ENCODE data around the gene LRTM1. TPM values are rescaled to one million over a fixed set of nuclear protein-coding genes. Genes with fewer than 3 reads are reported as not detected.

Gene LRTM1
- total and polyA plus RNA-seq, 2 of the 13 experiments (the other 11 are each of a cell fraction or from before 2014, with no cell fraction given) = not detected

- TF ChIP-seq ZNF503 (CRISPR knock-in tag; IDR thresholded peaks at IDR 0.05) (no peak), ASH2L (IDR thresholded peaks at IDR 0.05; ENCODE audit: insufficient read length, low read depth, low read length) (no peak), ZBTB21 (CRISPR knock-in tag; IDR thresholded peaks at IDR 0.05) (no peak)
Measured at GRCh38 chr3:54954022-54954421, 26.2 kb upstream of the LRTM1 start (continued).

- Histone ChIP-seq H3K4me3 (replicated peaks in 1 of 3; ENCODE audit: insufficient read depth in 1 of 3, low read depth in 2 of 3, low read length in 3 of 3) (no peak overlapping the region), H3K79me2 (ENCODE audit: insufficient read depth, low read length) (no peaks in the 10 kb centered on the region), H3K27ac (ENCODE audit: extremely low read length, insufficient read depth, low read length) (no peak overlapping the region), H3K9ac (ENCODE audit: insufficient read depth, low read depth, low read length) (no peak overlapping the region), H2AFZ (ENCODE audit: low read length) (no peak overlapping the region), H4K20me1 (ENCODE audit: insufficient read depth, low read length) (no peaks in the 10 kb centered on the region), H3K36me3 (replicated peaks in 1 of 2; ENCODE audit: control insufficient read depth in 1 of 2, insufficient read depth in 2 of 2, low read length in 2 of 2) (no peaks in the 10 kb centered on the region), H3K4me2 (ENCODE audit: low read depth, low read length) (no peak overlapping the region), H3K27me3 (ENCODE audit: control insufficient read depth in 1 of 2, insufficient read depth in 2 of 2, low read length in 2 of 2) (peaks cover 1 to 5% of the 10 kb centered on the region in 2 experiments; a peak in 1 of 5 replicates), H3K4me1 (ENCODE audit: insufficient read depth, low read length) (no peaks in the 10 kb centered on the region), H3K9me3 (ENCODE audit: low read length) (no peaks in the 10 kb centered on the region)
- TF ChIP-seq ZNF234 (CRISPR knock-in tag; conservative IDR thresholded peaks at IDR 0.05) (no peak), STAG1 (CRISPR knock-in tag; IDR thresholded peaks at IDR 0.05) (peak; percentile 61)
- TF ChIP-seq, protein P1, sequence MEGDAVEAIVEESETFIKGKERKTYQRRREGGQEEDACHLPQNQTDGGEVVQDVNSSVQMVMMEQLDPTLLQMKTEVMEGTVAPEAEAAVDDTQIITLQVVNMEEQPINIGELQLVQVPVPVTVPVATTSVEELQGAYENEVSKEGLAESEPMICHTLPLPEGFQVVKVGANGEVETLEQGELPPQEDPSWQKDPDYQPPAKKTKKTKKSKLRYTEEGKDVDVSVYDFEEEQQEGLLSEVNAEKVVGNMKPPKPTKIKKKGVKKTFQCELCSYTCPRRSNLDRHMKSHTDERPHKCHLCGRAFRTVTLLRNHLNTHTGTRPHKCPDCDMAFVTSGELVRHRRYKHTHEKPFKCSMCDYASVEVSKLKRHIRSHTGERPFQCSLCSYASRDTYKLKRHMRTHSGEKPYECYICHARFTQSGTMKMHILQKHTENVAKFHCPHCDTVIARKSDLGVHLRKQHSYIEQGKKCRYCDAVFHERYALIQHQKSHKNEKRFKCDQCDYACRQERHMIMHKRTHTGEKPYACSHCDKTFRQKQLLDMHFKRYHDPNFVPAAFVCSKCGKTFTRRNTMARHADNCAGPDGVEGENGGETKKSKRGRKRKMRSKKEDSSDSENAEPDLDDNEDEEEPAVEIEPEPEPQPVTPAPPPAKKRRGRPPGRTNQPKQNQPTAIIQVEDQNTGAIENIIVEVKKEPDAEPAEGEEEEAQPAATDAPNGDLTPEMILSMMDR (CRISPR knock-in tag; IDR thresholded peaks at IDR 0.05) = peak; percentile 51
- FAIRE-seq (no peak), DNase-seq (ENCODE audit: low spot score) (peak; percentile 3), ATAC-seq (peak; percentile 95)
- no TSS peak for BruUV-seq (replicated peaks)
- WGBS (ENCODE audit: low lambda C conversion rate) = 10% methylated on average over 3 of the region's 8 CpGs
- CTCF ChIA-PET (ENCODE audit: low intra/inter-chr PET ratio, low total read pairs) = no interaction called here
- POLR2A ChIA-PET = no interaction called here
- in situ Hi-C loops (cut with HindIII; ENCODE audit: extremely low pct_ligation_motif_present, low pct_unique_long_range_greater_than_20kb) (no loop called here), intact Hi-C loops (cut with micrococcal nuclease; ENCODE audit: unreplicated experiment) (loop anchor here (1.0 to 2.0 kb wide), 2 partner anchors 62 to 229 kb away; no protein-coding TSS in a partner anchor)
Measured at GRCh38 chr3:54951405-54951804, 23.5 kb upstream of the LRTM1 start.

All from HepG2 (cell line).